Activated naive CD8-positive, alpha-beta T cell treated with anti-CD3 and anti-CD28 coated beads, Interleukin-2, amount 50 U/mL, for 24 hours (primary cell): ENCODE data around the gene COL9A3.

Experiments
- ATAC-seq: fragments of 150-1000 bp; cut with Tn5 transposase; one replicate; pipeline ENCODE4 v1.10.0; 2021
- DNase-seq: peaks from one replicate; pipeline ENCODE4 v3.0.0; 2021
- H3K27ac Mint-ChIP-seq: one replicate; pipeline ENCODE4 v1.8.0; 2021; ENCODE audit warnings: mild to moderate bottlenecking, mixed read lengths
- H3K27me3 Mint-ChIP-seq: one replicate; pipeline ENCODE4 v1.8.0; 2021; ENCODE audit warnings: mixed read lengths
- H3K36me3 Mint-ChIP-seq: one replicate; pipeline ENCODE4 v1.8.0; 2021; ENCODE audit warnings: low read depth, mixed read lengths
- H3K4me1 Mint-ChIP-seq: one replicate; pipeline ENCODE4 v1.8.0; 2021; ENCODE audit warnings: mixed read lengths
- H3K4me3 Mint-ChIP-seq: one replicate; pipeline ENCODE4 v1.8.0; 2021; ENCODE audit warnings: mild to moderate bottlenecking, moderate library complexity, mixed read lengths
- H3K9me3 Mint-ChIP-seq: one replicate; pipeline ENCODE4 v1.8.0; 2021; ENCODE audit warnings: mixed read lengths

COL9A3 gene

GRCh38 chr20:62818592-62819493 is 2.0 kb downstream of the COL9A3 start:
- Mint-ChIP-seq H3K27me3 (peaks cover 14% of the 10 kb centered on the region), H3K9me3 (no peaks in the 10 kb centered on the region), H3K36me3 (no peaks in the 10 kb centered on the region), H3K4me3 (no peak overlapping the region), H3K4me1 (peaks cover 12% of the 10 kb centered on the region), H3K27ac (no peak overlapping the region)
- ATAC-seq (no peak), DNase-seq (no peak)

GRCh38 chr20:62819494-62820174 is 2.8 kb downstream of the COL9A3 start:
- H3K27me3 Mint-ChIP-seq = peaks cover 14% of the 10 kb centered on the region
- no peaks in the 10 kb centered on the region for H3K36me3 Mint-ChIP-seq
- peaks cover 12% of the 10 kb centered on the region for H3K4me1 Mint-ChIP-seq
- no peaks in the 10 kb centered on the region for H3K9me3 Mint-ChIP-seq
- H3K4me3 Mint-ChIP-seq = no peak overlapping the region
- DNase-seq = no peak
- no peak overlapping the region for H3K27ac Mint-ChIP-seq
- no peak for ATAC-seq

- Mint-ChIP-seq H3K9me3 (no peaks in the 10 kb centered on the region), H3K36me3 (no peaks in the 10 kb centered on the region), H3K4me1 (peaks cover 10% of the 10 kb centered on the region), H3K27ac (no peak overlapping the region), H3K4me3 (no peak overlapping the region), H3K27me3 (peaks cover 10% of the 10 kb centered on the region)
- DNase-seq (no peak), ATAC-seq (no peak)
Observed at GRCh38 chr20:62820208-62820961, 3.5 kb downstream of the COL9A3 start.

DNA sequence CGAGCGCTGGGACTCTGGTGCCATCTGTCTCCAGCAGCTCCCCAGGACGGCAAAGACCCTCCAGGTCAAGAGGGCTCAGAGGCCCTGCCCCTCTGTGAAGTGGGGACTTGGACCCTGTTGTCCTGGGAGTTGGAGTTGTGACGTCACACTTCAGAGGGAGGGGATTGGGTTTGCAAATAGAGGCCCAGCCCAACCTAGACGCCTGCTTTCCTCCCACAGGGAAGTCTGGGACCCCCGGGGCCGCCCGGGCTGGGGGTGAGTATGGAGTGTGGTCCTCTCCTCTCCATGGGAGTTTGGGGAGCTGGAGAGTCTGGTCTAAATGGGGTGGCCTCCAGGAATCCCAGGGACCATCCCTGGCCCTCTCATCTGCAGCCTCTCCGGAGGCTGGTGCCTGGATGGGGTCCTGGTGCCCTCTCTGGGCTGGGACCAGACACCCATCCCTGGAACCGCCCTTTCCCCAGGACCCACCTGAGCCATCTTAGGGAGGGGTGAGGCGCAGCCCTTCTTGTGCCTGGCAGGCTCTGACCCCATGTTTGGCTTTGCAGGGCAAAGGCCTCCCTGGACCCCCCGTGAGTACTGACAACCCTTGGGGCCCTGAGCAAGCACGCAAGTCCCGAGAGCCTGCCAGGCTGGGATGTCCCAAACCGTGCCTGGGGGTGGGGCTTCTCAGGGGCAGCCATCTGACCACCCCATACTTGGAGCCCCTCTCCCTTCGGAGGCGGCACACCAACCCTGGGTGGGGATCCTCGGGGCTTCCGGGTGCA is 4.3 kb downstream of the COL9A3 start:
- no peak overlapping the region for H3K27ac Mint-ChIP-seq
- ATAC-seq (no peak), DNase-seq (no peak)
- peaks cover 4% of the 10 kb centered on the region for H3K4me1 Mint-ChIP-seq
- no peak overlapping the region for H3K4me3 Mint-ChIP-seq
- no peaks in the 10 kb centered on the region for H3K36me3 Mint-ChIP-seq
- H3K9me3 Mint-ChIP-seq = no peaks in the 10 kb centered on the region
- peaks cover 4% of the 10 kb centered on the region for H3K27me3 Mint-ChIP-seq

GRCh38 chr20:62821726-62822210 is 4.9 kb downstream of the COL9A3 start:
- no peaks in the 10 kb centered on the region for H3K36me3 Mint-ChIP-seq
- no peak overlapping the region for H3K4me3 Mint-ChIP-seq
- DNase-seq (no peak), ATAC-seq (no peak)
- no peak overlapping the region for H3K27ac Mint-ChIP-seq
- peaks cover 4% of the 10 kb centered on the region for H3K27me3 Mint-ChIP-seq
- H3K9me3 Mint-ChIP-seq = no peaks in the 10 kb centered on the region
- H3K4me1 Mint-ChIP-seq = peaks cover 4% of the 10 kb centered on the region

DNA sequence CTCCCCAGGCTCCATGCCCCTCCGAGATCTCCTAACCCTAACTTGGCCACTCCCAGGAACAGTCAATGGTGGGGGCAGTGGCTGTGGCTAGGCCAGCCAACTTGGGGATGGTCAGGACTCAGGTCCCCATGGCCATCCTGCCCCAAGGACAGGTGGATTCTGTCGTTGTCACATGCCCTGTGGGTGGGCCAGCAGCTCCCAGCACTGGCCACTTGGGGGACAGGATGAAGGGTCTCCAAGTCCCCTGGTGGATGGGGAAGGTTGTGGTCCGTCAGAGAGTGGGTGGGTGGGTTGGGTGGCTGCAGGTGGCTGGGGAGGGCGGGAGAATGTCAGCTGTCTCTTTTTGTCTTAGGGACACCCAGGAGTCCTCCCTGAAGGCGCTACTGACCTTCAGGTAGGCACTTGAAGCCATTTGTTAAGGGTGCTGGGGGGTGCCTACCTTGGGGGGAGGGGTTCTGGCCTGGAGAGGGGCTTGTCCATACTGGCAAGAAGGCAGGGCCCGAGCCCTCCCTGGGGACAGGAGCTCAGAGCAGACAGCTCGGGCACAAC is 5.5 kb downstream of the COL9A3 start:
- Mint-ChIP-seq H3K4me3 (no peak overlapping the region), H3K9me3 (no peaks in the 10 kb centered on the region), H3K36me3 (no peaks in the 10 kb centered on the region), H3K27ac (no peak overlapping the region), H3K27me3 (peaks cover 4% of the 10 kb centered on the region), H3K4me1 (peaks cover 4% of the 10 kb centered on the region)
- ATAC-seq (no peak), DNase-seq (no peak)

GRCh38 chr20:62822788-62823651 is 6.2 kb downstream of the COL9A3 start:
- Mint-ChIP-seq H3K9me3 (no peaks in the 10 kb centered on the region), H3K27me3 (peaks cover 4% of the 10 kb centered on the region), H3K36me3 (no peaks in the 10 kb centered on the region), H3K4me3 (no peak overlapping the region), H3K4me1 (peaks cover 4% of the 10 kb centered on the region), H3K27ac (no peak overlapping the region)
- peak; percentile 71 for ATAC-seq
- DNase-seq = peak; percentile 62

DNA sequence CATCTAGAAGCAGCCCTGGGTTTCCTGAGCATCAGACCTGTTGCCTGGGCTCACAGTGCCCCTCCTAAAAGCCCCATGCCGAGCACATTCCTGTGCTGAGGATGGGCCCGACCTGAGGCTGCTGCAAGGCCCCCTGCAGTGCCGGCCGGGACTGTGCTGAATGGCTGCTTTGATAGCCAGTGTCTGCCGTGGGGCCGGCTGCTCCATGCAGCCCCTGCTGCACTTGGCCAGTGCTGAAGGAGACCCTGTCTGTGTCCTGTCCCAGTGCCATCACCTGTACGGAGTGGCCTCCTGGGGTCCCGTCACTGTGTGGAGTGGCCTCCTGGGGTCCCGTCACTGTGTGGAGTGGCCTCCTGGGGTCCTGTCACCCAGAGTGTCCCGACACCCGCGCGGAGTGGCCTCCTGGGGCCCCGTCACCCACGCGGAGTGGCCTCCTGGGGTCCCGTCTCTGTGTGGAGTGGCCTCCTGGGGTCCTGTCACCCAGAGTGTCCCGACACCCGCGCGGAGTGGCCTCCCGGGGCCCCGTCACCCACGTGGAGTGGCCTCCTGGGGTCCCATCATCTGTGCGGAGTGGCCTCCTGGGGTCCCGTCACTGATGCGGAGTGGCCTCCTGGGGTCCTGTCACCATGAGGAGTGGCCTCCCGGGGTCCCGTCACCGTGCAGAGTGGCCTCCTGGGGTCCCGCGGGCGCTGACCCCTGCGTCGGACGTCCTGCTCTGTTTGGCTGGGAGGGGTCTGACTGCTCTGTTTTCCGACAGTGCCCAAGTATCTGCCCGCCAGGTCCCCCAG is 7.0 kb downstream of the COL9A3 start:
- H3K27ac Mint-ChIP-seq = no peak overlapping the region

GRCh38 chr20:62824476-62825332 is 7.9 kb downstream of the COL9A3 start:
- Mint-ChIP-seq H3K9me3 (no peaks in the 10 kb centered on the region), H3K36me3 (no peaks in the 10 kb centered on the region), H3K27ac (no peak overlapping the region), H3K4me3 (no peak overlapping the region), H3K27me3 (no peaks in the 10 kb centered on the region), H3K4me1 (peaks cover 4% of the 10 kb centered on the region)
- DNase-seq = no peak
- ATAC-seq = peak; percentile 21

More for the DNA sequence above, 7.0 kb downstream of the COL9A3 start:
- DNase-seq = no peak
- Mint-ChIP-seq H3K27me3 (no peaks in the 10 kb centered on the region), H3K36me3 (no peaks in the 10 kb centered on the region), H3K9me3 (no peaks in the 10 kb centered on the region), H3K4me1 (peaks cover 4% of the 10 kb centered on the region), H3K4me3 (no peak overlapping the region)
- ATAC-seq = no peak

GRCh38 chr20:62825333-62825985 is 8.6 kb downstream of the COL9A3 start:
- Mint-ChIP-seq H3K4me1 (peaks cover 4% of the 10 kb centered on the region), H3K27ac (no peak overlapping the region), H3K36me3 (no peaks in the 10 kb centered on the region), H3K9me3 (no peaks in the 10 kb centered on the region), H3K27me3 (no peaks in the 10 kb centered on the region), H3K4me3 (no peak overlapping the region)
- no peak for ATAC-seq
- DNase-seq = no peak

DNA sequence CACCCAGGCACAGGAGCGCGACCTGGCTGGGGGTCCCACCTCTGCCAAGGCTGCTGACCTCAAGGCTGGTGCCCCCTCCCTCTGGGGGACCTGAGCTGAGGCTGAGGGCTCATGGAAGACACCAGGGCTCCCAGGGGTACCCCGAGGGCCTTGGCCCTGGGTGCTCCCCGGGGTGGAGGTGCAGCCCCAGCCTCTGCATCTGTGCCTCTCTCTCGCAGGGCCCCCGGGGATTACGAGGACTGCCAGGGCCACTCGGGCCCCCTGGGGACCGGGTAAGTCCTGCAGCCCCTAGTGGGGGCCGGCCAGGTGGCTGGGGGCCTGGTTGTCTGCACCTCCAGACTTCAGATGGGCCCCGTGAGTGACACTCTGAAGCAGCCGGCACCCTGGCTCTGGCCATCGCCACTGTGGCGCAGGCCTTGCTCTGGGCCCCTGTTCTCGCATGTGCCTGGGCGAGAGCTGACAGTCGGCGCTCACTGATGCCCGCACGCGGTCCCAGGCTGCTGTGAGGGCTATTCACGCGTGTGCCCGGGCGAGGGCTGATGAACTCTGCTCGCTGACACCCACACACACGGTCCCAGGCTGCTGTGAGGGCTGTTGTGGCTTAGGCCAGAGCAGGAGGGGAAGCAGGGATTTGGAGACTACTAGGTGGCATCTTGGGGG is 9.3 kb downstream of the COL9A3 start:
- H3K4me1 Mint-ChIP-seq = peaks cover 4% of the 10 kb centered on the region
- H3K27ac Mint-ChIP-seq = no peak overlapping the region
- H3K27me3 Mint-ChIP-seq = no peaks in the 10 kb centered on the region
- no peaks in the 10 kb centered on the region for H3K9me3 Mint-ChIP-seq
- no peaks in the 10 kb centered on the region for H3K36me3 Mint-ChIP-seq
- no peak for ATAC-seq
- no peak overlapping the region for H3K4me3 Mint-ChIP-seq
- no peak for DNase-seq
